CD4-positive, alpha-beta T cell treated with Interleukin-12 subunit alpha and Interleukin-12 subunit beta, for 1 hour (primary cell): Measurements from ENCODE around the gene ICA1.

Experiments used
- DNase-seq: peaks from one replicate; pipeline ENCODE4 v3.0.0-alpha.2; 2020

The ICA1 gene

DNA sequence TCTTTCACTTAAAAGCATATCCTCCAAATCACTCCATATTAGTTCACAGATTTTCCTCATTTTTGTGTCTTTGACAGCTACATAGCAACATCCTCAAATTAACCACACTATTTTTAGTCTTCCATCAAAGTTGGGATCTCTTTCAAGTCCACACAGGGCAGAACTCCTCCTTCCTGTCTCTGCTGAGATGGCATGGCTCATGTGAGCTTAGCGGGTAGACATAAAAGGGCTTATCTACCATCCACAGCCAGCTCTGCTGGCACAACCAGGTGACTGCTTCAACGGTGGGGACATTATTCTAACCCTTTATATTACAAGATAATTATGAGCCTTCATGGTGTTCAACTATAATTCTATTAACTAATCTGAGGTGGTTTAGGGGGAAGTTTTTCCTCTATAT, 35.5 kb downstream of the ICA1 start:
- no peak for DNase-seq

DNA sequence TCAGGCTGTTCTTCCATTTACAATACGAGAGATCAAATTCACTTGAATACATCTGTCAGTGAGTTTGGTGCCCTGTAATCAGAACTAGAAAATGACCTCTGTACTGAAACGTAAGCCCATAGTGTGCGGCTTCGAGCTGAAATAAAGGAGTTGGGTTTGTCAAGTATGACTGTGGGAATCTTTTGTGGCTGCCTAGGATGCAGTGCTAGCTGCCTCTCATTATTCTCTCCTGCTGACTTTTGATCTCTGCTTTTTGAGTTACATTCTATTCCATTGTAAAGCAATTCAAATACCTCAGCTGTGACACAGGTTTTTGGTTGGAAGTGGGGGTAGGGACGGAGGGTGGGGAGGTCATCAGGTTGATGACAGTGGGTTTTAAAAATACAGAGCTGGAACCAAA, 40.4 kb downstream of the ICA1 start:
- no peak for DNase-seq

DNA sequence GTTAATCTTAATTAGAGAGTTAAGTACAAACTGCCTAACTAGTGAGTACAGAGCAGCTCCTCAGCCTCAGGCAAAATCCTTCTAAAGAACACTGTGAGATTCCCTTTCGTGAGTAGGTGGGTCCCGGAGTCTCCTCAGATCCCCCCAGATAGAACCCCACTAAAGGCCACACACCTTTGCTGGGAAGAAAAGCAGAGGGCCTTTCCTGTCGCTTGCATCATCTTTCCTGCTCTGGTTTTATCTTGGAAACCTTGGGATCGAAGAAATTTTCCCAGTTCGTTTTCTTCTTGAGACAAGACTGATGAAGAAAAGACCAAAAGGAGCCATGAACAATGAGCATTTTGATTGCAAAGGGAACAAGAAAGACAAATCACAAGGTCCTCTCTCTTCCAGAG, 40.9 kb downstream of the ICA1 start:
- no peak for DNase-seq

DNA sequence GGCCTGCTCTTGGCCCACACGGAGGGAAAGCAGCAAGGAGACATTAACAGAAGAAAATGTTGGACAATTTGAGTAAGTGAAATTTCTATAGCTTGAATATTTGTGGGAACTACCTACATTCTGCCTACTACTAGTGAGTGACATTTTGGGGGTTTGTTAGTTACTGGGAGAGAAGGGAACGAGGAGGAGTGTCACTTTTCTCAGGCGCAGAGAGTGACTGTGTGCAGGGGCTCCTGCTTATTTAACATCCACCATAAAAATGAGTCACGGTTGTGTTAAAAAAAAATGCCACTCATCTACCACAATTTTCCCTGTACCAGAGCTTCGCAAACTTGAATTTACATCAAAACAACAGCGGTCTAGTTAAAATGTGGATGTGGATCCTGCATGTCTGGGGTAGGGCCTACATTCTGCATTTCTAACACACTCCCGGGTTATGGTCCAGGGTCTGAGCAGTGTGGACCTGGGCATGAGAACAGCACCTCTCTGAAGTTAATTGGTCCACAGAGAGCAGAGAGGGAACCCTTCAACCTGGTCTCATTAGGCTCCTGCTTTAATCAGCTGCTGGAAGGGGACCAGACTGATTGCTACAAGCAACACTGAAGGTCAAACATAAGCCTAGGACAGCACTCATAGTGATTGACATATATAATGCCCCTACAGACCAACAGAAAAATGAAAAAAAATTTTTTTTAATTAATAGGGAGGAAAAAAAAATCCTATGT, 41.4 kb downstream of the ICA1 start:
- no peak for DNase-seq

DNA sequence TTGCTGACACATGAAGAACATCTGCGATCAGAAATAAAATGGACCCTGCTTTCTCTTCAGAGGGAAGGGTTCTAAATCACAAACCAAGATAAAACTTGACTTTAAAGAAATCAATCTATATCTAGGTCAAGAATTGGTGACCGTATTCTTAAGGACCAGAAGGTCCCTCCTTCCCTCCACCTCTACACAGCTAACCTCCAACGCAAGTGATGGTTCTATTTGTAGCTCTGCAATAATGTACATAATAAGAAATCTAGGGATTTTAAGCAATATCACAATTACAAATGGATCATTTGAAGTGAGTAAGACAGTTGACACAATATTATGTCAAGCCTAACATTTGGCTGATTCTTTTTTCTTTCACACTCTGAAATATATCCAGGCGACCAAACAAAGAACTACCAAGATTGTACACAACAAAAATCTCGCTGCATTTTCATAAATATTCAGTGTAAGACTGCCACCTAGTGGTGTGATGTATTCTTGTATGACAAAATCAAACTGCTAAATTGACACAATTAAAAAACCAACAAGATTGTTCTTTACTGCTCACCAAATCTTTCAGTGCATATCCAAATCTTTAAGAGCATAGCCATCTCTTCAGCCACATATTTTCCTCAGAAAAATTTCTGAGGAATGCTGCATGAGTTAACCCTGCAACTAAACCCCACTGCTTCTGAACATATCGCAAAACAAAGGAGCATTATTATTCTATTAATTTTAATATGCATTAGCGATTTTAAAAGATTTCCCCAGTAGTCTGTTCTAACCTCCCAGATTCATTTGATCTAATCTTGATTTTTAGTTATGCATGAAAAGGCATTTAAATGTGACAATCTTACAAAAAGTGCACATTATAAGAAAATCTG, 44.5 kb downstream of the ICA1 start:
- peak; percentile 78 for DNase-seq

DNA sequence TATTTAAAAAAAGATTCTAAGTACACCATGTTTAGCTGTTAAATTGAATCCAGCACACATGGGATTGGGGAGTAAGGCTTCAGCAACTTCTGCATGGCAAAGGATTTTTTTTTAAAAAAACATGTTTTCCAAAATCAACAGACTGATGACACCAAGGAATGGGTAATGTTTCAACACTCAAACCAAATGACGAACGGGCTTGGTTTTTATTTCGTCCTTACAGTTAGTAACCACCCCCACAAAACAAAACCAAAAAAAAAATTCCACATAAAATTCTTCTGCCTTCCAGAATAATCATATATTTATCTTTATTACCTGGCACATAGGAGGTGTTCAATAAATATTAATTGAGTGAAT, 45.7 kb downstream of the ICA1 start:
- DNase-seq, result no peak

DNA sequence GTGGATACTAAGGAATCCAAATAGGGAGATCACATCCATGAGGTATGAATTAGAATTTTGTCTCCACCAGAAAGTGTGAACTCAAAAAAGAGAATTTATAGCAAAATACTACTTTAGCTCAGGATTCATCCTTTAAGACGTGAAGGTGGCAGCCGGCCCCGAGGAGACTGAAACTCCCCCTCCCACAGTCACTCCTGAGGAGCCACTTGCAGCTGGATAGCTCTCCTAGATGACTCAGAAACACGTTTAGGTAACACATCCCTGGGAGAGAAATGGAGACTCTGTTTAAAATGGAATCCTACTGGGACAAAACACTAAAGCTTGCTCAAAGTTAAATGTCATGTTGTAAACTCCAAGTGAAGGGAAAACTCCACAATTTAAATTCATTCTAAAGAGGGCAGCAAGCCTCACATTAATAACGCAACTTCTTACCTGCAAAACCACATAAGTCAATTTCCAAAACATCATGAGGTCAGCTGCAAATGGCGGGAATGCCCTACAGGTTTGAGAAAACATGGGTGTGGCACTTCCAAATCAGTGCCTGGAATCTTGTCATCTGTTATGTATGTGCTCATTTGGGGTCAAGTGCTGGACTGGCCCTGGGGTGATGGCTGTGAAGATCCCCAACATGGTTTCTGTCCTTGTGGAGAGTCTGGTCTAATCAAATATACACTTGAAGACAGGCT, 46.2 kb downstream of the ICA1 start:
- DNase-seq, result no peak

DNA sequence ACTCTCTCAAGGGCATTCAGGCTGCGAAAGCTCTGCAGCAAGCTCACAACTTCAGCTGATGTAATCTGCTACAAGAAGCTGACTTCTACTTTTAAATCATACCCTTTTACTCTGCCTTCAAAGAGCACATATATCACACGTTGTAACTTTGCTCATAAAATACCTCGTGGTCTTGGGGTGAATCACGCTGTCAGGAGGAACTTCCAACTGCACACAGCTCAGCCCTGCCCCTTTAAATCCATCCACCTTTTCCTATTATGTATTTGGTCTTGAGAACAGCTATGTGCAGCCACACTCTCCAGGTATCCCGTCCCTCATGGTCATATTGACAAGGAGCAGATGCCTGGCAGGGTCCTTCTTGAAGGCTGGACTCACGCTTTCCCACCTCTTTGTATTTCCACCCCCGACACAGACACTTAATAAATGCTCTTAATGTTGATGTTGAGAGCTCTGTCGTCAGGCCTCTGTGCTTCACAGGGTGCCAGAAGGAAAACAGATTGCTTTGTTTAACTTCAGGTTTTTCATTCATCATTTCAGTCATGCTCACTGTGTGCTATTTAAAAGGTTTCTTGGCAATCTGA, 47.6 kb downstream of the ICA1 start:
- DNase-seq, result no peak

DNA sequence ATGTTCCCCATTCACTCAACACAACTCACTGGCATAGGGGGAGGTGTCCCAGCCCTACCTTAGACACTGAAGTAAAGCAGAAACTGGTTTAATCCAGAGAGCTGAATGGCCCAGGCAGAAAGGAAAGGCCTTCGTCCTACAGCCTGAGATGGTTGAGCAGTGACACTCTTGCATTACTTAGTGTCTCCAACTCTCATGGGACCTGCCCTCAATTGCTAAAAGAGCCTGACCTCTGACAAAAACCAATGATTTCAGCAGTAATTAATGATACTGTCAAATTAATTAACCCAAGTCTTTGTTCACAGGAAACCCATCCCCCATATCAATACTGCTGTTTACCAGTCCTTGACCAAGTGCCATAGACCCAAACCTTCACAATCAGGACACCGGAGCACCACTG, 48.6 kb downstream of the ICA1 start:
- DNase-seq, result no peak

DNA sequence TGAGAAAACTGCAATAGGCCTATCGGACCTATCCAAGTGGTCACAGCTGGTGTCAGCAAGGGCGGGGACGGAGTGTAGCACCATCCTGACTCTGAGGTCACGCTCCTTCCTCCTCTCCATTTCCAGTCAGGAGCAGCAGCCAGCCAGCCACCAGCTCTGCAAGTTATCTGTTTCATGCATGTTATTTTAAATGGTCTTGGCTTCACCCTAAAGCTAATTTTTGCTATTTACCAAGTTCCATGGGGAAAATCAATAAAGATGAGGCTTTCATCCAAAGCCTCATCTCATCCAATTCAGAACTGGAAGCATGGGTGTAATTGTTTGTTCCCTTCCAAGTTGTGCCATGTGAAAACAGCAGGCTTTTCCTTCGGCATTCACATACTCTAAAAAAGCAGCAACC, 49.3 kb downstream of the ICA1 start:
- no peak for DNase-seq

DNA sequence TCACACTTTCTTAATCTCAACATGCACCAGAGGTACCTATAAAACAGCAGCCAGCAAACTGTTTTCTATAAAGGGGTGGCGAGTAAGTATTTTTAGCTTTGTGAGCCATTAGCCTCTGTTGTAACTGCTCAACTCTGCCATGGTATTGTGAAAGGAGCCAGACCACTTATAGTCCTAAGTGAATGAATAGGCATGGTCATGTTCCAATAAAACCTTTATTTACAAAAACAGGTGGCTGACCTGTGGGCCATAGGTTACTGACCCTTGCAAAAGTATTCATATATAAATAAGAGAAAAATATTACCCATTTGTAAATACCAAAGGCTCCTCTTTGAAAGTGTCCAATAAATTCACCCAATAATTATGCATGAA, 50.3 kb downstream of the ICA1 start:
- no peak for DNase-seq

DNA sequence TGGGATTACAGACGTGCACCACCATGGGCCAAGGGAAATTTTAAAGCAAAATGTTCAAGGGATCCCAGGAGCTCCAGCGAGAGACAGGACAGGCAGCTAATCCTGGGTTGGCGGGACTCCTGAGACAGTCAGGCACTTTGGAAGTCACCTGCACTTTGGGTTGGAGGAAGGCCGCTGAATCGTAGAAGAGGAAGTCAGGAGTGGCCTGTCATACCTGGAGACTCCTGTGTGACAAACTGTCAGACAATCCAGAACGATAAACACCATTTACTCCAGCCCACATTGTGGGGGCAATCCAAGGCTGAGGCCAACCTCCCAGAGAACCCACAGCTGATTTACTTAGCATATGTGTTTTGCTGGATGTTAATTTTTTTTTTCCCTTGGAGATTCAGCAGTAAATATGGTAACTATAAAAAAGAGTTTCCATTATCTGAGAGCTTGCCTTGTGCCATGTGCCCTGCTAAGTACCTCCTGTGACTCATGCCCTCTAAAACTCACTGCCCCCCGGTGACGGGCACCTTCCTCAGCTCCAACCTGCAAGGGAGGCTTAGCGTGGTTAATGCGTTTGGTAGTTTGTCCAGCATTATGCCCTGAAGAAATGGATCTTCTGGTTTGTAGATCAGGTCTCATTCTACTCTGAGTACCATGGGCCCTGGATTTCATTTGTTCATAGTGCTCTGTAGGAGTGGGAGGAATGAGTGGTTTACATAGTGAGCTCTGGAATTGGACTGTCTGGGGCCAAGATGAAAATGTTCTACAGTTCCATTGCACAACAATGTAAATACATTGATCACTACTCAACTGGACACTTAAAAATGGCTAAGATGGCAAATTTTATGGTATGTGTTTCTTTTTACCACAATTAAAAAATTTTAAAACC, 50.9 kb downstream of the ICA1 start:
- DNase-seq, result no peak

DNA sequence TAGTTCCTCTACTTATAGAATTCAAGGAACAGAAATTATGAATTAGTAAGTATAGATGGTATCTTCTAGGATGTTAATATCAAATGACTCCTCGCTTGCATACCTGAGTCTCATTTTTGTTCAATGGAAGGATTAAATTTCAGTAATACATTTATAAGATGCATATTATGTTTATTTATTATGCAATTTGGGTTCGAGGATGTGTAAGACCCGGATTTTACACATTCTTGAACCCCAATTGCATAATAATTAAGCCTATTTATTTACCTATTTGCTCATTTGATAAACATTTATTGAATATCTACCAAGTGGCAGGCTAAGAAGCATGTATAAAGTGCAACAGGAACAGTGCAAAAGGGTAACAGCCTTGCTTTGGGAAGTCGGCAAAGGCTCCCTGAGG, 52.6 kb downstream of the ICA1 start:
- no peak for DNase-seq

DNA sequence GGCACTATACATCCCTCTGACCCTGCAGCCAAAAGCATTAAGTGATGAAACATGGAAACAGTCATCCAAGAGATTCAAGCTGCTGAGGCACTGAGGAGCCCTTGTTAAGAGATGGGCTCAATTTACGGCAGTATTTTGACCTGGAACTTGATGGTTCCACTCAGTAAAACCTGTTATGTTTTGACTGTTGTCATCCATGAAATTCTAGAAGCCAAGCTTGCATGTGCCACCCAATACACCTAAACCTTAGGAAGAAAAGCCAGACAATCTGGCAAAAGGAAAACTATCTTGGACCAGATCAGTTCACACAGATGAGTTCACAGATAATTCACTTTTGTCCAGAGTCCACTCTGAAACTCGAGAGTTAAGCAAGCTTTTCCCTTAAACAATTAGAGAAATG, 53.2 kb downstream of the ICA1 start:
- DNase-seq, result no peak

DNA sequence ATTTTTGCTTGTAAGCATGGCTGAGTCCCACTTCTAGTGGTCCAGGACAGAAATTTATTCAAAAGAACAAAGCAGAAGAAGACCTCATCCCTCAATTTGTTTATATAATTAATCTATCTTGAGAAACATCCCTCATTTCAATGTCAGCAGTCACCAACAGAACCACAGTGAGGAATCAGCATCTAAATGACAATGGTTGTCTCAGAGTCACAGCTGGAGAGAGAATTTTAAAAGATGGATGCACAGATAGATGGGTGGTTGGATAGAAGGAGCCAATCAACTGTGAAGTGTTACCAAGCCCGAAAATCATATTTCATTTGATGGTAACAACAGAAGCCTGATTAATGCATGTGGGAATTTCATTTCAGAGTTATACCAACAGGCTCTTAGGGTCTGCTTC, 55.0 kb downstream of the ICA1 start:
- no peak for DNase-seq

DNA sequence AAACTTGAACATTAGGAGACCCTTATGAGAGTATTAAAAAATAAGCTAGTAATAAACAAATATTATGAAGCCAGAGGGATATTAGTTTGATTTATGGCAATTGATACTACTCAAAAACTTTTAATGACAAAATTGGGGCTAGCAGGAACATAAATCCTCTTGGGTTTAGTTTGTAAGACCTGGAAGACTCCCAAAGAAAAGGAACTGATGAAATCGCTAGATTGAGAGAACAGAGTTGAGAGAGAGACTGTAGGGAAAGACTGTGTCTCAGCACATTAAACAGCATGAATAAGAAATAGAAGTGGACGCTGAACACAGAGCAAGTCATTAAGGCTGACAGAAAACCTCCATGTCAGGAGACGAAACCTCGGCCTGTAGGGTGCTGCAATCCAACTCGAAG, 56.4 kb downstream of the ICA1 start:
- no peak for DNase-seq

DNA sequence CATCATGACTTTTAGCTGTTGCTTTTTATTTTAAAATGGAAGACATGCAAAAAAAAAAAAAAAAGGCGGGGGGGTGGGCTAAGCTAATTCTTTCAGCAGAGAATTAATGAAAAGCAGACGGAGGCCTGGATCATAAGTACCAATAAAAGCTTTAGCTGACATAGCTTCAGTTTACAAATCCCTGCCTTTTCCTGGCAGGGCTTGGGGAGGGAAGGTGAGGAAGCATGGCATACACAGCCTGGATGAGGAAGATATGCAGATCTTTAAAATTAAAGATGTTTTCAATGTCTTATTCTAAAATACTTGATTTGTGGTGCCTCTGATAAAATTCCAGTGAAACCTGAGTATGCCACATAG, 57.0 kb downstream of the ICA1 start:
- no peak for DNase-seq

DNA sequence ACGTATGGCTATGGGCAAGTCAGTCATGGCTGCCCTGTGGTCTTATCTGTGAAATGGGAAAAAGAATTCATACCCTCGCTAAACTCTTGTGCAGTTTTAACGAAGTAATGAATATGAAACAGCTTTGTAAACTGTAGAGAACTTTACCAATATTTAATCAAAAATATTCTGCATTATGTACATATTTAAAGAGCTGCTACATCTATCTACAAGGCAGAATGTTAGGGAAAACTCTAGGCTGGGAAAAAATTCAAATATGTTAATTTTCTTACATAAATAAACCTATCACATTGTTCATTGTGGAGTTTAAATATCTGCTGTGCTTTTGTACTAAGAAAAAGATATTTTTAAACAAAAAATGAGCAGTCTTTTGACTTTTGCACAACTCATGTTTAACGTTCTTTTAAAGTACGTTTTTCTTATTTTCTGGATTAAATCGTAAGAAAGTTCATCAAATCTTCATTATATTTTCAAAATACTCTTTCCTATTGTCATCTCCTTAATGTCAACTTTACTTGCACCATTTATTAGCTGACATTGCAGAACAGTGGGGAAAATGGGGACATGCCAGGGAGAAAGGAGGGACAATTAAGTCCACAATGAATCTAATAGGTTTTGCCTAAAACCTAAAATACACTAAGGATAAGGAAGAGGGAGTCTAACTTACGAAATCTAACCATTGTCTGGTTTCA, 57.5 kb downstream of the ICA1 start:
- no peak for DNase-seq

DNA sequence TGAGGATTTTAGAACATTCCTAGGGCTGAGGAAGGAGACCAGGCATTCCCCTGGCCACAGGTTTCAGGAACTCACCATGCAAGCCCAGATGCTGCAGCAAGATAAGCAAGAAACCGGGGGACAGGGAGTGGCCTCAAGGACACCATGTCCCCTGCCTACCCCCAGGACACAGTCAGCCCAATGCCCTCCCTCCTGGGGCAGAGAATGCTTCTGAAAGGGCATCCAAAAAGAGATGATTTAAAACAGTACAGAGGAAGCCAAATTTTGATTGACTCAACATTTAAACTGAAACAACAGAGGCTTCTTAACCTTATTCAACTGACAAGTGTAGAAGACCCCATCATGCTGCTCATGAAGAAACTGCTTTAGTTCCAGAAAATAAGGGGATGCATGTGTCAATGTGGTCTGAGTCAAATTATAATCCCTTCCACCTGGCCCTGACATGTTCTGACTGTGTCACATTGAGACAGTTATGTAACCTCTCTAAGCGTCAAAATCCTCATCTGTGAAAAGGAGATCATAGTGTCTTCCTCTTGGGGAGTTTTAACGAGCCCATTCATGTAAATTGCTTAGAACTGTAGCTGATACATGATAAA, 60.0 kb downstream of the ICA1 start:
- no peak for DNase-seq

DNA sequence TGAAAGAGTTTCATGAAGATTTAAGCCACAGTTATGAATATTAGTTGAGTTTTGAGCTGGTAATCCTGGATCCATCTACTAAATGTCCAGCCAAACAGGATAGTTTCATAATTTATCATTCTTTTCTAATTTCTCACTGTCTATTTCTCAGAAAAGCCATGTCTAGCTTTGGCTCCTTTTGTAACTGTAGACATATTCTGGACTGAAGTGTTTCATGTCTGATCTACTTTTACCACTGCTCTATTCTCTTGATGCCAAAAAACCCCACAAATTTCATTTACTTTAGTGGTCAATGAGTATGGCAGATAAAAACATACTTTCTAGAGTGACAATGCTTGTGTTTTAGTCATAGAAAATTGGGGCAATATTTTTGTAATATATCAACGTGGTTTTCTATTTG, 61.2 kb downstream of the ICA1 start:
- no peak for DNase-seq

DNA sequence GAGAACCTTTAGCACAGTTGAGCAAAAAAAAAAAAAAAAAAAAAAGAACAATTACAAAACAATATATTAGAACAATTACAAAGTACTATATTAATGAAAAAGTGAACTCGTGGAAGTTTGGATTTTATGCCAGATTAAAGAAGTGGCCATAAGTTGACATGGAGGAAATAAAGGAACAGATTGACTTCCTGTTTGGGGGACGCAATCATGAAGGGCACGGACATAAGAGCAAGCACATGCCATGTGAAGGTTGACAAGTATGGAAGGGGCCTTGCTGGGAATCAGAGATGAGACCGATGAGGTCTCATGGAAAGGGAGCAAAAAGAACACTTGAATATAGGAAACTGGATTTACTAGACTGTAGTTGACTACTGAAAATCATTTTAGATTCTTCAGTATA, 61.7 kb downstream of the ICA1 start:
- DNase-seq, result no peak
